GM21529 (cell line): ENCODE data around the gene TPP1.

Source experiments
- ATAC-seq: cut with Tn5 transposase; IDR thresholded peaks from one replicate; pipeline ENCODE4 v1.9.1; 2021; ENCODE audit not compliant: unreplicated experiment

The TPP1 gene

DNA sequence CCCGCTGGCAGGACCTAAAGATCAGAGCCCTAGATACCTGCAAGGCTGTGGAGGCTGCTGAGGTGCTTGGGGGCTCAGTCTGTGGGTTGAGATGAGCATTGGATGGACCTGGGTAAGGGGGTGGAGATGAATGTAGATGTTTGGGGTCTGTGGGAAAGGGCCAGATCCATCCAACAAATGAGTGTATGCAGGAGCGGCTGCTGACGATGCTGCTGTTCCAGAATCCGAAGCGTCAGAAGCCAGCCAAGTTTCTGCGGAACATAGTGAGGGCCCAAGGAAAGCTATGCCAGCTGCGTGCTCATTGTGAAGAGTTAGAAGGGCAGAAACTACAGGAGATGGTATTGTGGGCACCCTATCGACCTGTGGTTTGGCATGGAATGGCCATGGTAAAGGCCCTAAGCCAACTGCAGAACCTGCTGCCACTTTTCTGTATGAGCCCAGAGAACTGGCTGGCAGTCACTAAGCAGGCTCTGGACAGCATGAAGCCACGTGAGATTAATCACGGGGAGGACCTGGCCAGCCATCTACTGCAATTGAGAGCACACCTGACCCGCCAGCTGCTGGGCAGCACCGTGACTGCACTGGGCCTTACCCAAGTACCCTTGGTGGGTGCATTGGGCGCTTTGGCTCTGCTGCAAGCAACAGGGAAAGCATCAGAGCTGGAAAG lies 52.4 kb downstream of the TPP1 start:
- ATAC-seq = no peak

DNA sequence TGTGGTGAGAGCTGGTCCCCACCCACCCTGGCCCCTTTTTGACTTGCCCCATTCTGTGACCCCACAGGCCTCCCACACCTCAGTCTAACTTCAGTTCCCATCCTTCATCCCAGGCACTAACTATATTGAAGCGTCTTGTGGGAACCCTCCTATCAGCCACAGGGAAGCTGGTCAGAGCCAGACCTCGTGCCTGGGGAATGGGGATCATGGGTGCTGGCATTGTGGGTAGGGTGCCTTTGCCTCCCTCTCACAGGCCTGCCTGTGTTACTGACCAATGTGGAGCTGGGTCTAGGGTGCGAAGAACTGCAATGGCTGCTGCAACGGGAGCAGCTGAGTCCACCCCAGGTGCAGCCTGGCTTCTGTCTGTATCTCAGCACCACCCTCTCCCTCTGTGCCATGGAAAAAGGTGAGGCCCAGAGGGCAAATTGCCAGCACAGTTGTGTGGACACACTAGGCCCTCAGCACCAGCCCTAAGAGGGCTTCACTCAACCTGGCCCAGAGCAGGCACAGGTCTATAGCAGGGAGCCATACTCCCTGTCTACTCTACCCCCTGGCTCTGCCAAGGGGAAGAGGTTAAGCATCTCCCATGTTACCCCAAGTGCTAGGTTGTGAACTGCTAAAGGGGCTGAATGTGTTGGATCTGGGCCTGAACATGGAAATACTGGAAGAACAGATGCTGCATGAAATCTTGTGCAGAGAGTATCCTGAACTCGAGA lies 53.1 kb downstream of the TPP1 start:
- no peak for ATAC-seq

- no peak for ATAC-seq
These were observed 53.9 kb downstream of the TPP1 start for GRCh38 chr11:6565325-6565724.

- no peak for ATAC-seq
These were observed 55.6 kb downstream of the TPP1 start for GRCh38 chr11:6563667-6564066.

- no peak for ATAC-seq
These were observed 56.1 kb downstream of the TPP1 start for GRCh38 chr11:6563121-6563619.
